Measurements from ENCODE around the gene TMC1.

The TMC1 gene

GRCh38 chr9:72816666-72817065 lies 295.3 kb downstream of the TMC1 start:
- H4K20me1 ChIP-seq (ENCODE audit: insufficient read depth, low read length): no peaks in the 10 kb centered on the region
- H3K9me2 ChIP-seq (ENCODE audit: low read depth, low read length): no peaks in the 10 kb centered on the region
- TF ChIP-seq EZH2 (IDR thresholded peaks at IDR 0.05; ENCODE audit: borderline replicate concordance, low read length) (no peak), CTCF (IDR thresholded peaks at IDR 0.05; ENCODE audit: low read length) (no peak)
- H3K4me1 ChIP-seq (ENCODE audit: insufficient read depth, low read length, severe bottlenecking): no peaks in the 10 kb centered on the region
- no peaks in the 10 kb centered on the region for H3F3A ChIP-seq (ENCODE audit: insufficient read depth, low read length)
- H3K36me3 ChIP-seq (ENCODE audit: insufficient read depth, low read length): no peaks in the 10 kb centered on the region
- H2AFZ ChIP-seq (ENCODE audit: low read length): no peak overlapping the region
- no peak overlapping the region for H3K4me2 ChIP-seq (ENCODE audit: low read length)
- H3K79me2 ChIP-seq (ENCODE audit: insufficient read depth, low read length): no peaks in the 10 kb centered on the region
- no peak overlapping the region for H3K9ac ChIP-seq (ENCODE audit: low read length)
- H3K4me3 ChIP-seq (ENCODE audit: low read depth, low read length, poor library complexity, severe bottlenecking): no peak overlapping the region
- H3K9me3 ChIP-seq (ENCODE audit: low read length): no peaks in the 10 kb centered on the region
- H3K27ac ChIP-seq (ENCODE audit: low read depth, low read length, poor library complexity, severe bottlenecking): no peak overlapping the region
- H3K27me3 ChIP-seq (ENCODE audit: insufficient read depth, low read length): no peaks in the 10 kb centered on the region

- H4K20me1 ChIP-seq (ENCODE audit: insufficient read depth, low read length): no peaks in the 10 kb centered on the region
- H3K9me3 ChIP-seq (ENCODE audit: low read length): no peaks in the 10 kb centered on the region
- no peak overlapping the region for H3K4me2 ChIP-seq (ENCODE audit: low read length)
- H3K9me2 ChIP-seq (ENCODE audit: low read depth, low read length): no peaks in the 10 kb centered on the region
- no peak for TF ChIP-seq EZH2 (IDR thresholded peaks at IDR 0.05; ENCODE audit: borderline replicate concordance, low read length)
- TF ChIP-seq CTCF (IDR thresholded peaks at IDR 0.05; ENCODE audit: low read length): no peak
- H3K79me2 ChIP-seq (ENCODE audit: insufficient read depth, low read length): no peaks in the 10 kb centered on the region
- H3K36me3 ChIP-seq (ENCODE audit: insufficient read depth, low read length): no peaks in the 10 kb centered on the region
- no peak overlapping the region for H2AFZ ChIP-seq (ENCODE audit: low read length)
- no peak overlapping the region for H3K27ac ChIP-seq (ENCODE audit: low read depth, low read length, poor library complexity, severe bottlenecking)
- H3K4me1 ChIP-seq (ENCODE audit: insufficient read depth, low read length, severe bottlenecking): no peaks in the 10 kb centered on the region
- H3F3A ChIP-seq (ENCODE audit: insufficient read depth, low read length): no peaks in the 10 kb centered on the region
- no peak overlapping the region for H3K4me3 ChIP-seq (ENCODE audit: low read depth, low read length, poor library complexity, severe bottlenecking)
- no peaks in the 10 kb centered on the region for H3K27me3 ChIP-seq (ENCODE audit: insufficient read depth, low read length)
- no peak overlapping the region for H3K9ac ChIP-seq (ENCODE audit: low read length)
Measured at GRCh38 chr9:72817413-72817812, 296.0 kb downstream of the TMC1 start.

GRCh38 chr9:72818385-72818784 lies 297.0 kb downstream of the TMC1 start:
- no peaks in the 10 kb centered on the region for H3K79me2 ChIP-seq (ENCODE audit: insufficient read depth, low read length)
- no peaks in the 10 kb centered on the region for H3K27me3 ChIP-seq (ENCODE audit: insufficient read depth, low read length)
- TF ChIP-seq CTCF (IDR thresholded peaks at IDR 0.05; ENCODE audit: low read length) (no peak), EZH2 (IDR thresholded peaks at IDR 0.05; ENCODE audit: borderline replicate concordance, low read length) (no peak)
- H3K36me3 ChIP-seq (ENCODE audit: insufficient read depth, low read length): no peaks in the 10 kb centered on the region
- no peak overlapping the region for H3K4me2 ChIP-seq (ENCODE audit: low read length)
- H3K27ac ChIP-seq (ENCODE audit: low read depth, low read length, poor library complexity, severe bottlenecking): no peak overlapping the region
- no peaks in the 10 kb centered on the region for H3K4me1 ChIP-seq (ENCODE audit: insufficient read depth, low read length, severe bottlenecking)
- H3F3A ChIP-seq (ENCODE audit: insufficient read depth, low read length): no peaks in the 10 kb centered on the region
- no peak overlapping the region for H3K4me3 ChIP-seq (ENCODE audit: low read depth, low read length, poor library complexity, severe bottlenecking)
- no peaks in the 10 kb centered on the region for H3K9me3 ChIP-seq (ENCODE audit: low read length)
- no peaks in the 10 kb centered on the region for H3K9me2 ChIP-seq (ENCODE audit: low read depth, low read length)
- H3K9ac ChIP-seq (ENCODE audit: low read length): no peak overlapping the region
- H4K20me1 ChIP-seq (ENCODE audit: insufficient read depth, low read length): no peaks in the 10 kb centered on the region
- no peak overlapping the region for H2AFZ ChIP-seq (ENCODE audit: low read length)

Data from OCI-LY1 (cell line).